HG03139 (cell line): ENCODE results near the gene CACUL1.
"Not testable (repeated sequence)": the region's sequence is repeated elsewhere in the genome, so short reads cannot be mapped to it uniquely, and the experiment has no call there.

Experiments used
- ATAC-seq: cut with Tn5 transposase; IDR thresholded peaks from one replicate; pipeline ENCODE4 v1.9.1; 2021; ENCODE audit not compliant: unreplicated experiment

Gene CACUL1

GRCh38 chr10:118754556-118755423 lies at the start of gene CACUL1:
CACUL1 (minus strand) TSS chr10:118754970; CDS start chr10:118754762, 208 bp downstream.
- ATAC-seq, result peak; percentile 95

GRCh38 chr10:118804262-118804773 lies 49.5 kb upstream of the CACUL1 start:
- no peak for ATAC-seq

- ATAC-seq, result no peak
These were observed 47.5 kb upstream of the CACUL1 start for GRCh38 chr10:118802126-118802793.

GRCh38 chr10:118800920-118801319 lies 46.1 kb upstream of the CACUL1 start:
- ATAC-seq, result no peak

GRCh38 chr10:118799777-118800176 lies 45.0 kb upstream of the CACUL1 start:
- ATAC-seq, result no peak

GRCh38 chr10:118798231-118798662 lies 43.5 kb upstream of the CACUL1 start:
- ATAC-seq, result no peak

- not testable (repeated sequence) for ATAC-seq
These were observed 40.2 kb upstream of the CACUL1 start for GRCh38 chr10:118794971-118795370.

- ATAC-seq, result no peak
These were observed 38.8 kb upstream of the CACUL1 start for GRCh38 chr10:118793545-118793944.

- no peak for ATAC-seq
These were observed 37.8 kb upstream of the CACUL1 start for GRCh38 chr10:118792526-118792925.

GRCh38 chr10:118790058-118790457 lies 35.3 kb upstream of the CACUL1 start:
- no peak for ATAC-seq

- no peak for ATAC-seq
These were observed 30.8 kb upstream of the CACUL1 start for GRCh38 chr10:118785551-118785950.

- no peak for ATAC-seq
These were observed 29.2 kb upstream of the CACUL1 start for GRCh38 chr10:118783776-118784545.

- not testable (repeated sequence) for ATAC-seq
These were observed 28.2 kb upstream of the CACUL1 start for GRCh38 chr10:118782916-118783465.

- no peak for ATAC-seq
These were observed 26.8 kb upstream of the CACUL1 start for GRCh38 chr10:118781541-118781940.

GRCh38 chr10:118778727-118779126 lies 24.0 kb upstream of the CACUL1 start:
- ATAC-seq, result no peak

GRCh38 chr10:118776960-118777359 lies 22.2 kb upstream of the CACUL1 start:
- ATAC-seq, result no peak

- ATAC-seq, result no peak
These were observed 21.3 kb upstream of the CACUL1 start for GRCh38 chr10:118776033-118776432.

GRCh38 chr10:118775478-118775877 lies 20.7 kb upstream of the CACUL1 start:
- ATAC-seq, result no peak

GRCh38 chr10:118773041-118773440 lies 18.3 kb upstream of the CACUL1 start:
- no peak for ATAC-seq

GRCh38 chr10:118771976-118772375 lies 17.2 kb upstream of the CACUL1 start:
- no peak for ATAC-seq
